GM19328 (cell line): ENCODE measurements around the gene MUC5B.
"Not testable (repeated sequence)": the region's sequence is repeated elsewhere in the genome, so short reads cannot be mapped to it uniquely, and the experiment has no call there.

Experiments
- ATAC-seq: cut with Tn5 transposase; IDR thresholded peaks from one replicate; pipeline ENCODE4 v1.9.1; 2021; ENCODE audit warnings: mild to moderate bottlenecking, moderate library complexity; ENCODE audit not compliant: unreplicated experiment

The MUC5B gene, protein sequence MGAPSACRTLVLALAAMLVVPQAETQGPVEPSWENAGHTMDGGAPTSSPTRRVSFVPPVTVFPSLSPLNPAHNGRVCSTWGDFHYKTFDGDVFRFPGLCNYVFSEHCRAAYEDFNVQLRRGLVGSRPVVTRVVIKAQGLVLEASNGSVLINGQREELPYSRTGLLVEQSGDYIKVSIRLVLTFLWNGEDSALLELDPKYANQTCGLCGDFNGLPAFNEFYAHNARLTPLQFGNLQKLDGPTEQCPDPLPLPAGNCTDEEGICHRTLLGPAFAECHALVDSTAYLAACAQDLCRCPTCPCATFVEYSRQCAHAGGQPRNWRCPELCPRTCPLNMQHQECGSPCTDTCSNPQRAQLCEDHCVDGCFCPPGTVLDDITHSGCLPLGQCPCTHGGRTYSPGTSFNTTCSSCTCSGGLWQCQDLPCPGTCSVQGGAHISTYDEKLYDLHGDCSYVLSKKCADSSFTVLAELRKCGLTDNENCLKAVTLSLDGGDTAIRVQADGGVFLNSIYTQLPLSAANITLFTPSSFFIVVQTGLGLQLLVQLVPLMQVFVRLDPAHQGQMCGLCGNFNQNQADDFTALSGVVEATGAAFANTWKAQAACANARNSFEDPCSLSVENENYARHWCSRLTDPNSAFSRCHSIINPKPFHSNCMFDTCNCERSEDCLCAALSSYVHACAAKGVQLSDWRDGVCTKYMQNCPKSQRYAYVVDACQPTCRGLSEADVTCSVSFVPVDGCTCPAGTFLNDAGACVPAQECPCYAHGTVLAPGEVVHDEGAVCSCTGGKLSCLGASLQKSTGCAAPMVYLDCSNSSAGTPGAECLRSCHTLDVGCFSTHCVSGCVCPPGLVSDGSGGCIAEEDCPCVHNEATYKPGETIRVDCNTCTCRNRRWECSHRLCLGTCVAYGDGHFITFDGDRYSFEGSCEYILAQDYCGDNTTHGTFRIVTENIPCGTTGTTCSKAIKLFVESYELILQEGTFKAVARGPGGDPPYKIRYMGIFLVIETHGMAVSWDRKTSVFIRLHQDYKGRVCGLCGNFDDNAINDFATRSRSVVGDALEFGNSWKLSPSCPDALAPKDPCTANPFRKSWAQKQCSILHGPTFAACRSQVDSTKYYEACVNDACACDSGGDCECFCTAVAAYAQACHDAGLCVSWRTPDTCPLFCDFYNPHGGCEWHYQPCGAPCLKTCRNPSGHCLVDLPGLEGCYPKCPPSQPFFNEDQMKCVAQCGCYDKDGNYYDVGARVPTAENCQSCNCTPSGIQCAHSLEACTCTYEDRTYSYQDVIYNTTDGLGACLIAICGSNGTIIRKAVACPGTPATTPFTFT (N-terminal part only)

DNA sequence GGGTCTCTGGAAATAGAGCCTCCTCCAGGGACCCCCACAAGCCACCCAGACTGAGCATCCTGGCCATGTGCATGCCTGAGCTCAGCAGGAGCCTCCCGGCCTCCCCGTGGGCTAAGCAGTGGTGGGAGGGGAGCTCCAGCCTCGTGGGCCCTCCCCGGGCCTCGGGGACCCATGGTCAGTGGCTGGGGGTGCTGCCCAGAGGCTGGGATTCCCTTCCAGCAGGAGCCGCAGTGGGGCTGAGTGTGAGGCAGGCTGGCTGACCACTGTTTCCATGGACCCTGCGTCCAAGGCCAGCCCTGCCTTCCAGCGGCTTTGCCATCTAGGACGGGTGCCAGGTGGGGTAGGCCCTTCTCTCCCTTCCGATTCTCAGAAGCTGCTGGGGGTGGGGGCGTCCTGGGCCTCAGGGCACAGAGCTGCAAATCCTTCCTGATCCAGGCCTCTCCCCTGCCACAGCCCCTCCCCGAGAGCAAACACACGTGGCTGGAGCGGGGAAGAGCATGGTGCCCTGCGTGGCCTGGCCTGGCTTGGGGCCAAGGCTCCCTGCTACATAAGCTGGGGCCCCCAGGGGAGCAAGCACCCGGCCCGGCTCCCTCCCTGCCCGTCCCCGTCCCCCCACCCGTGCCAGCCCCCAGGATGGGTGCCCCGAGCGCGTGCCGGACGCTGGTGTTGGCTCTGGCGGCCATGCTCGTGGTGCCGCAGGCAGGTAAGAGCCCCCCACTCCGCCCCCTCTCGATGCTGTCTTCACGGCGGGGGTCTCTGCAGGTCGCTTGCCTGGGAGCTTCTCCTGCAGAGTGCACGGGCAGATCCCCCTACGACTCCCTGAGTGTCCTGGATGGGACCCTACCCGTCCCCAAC is at the start of gene MUC5B:
TSS of gene MUC5B (plus strand) at position 576 of the 855 bp plus-strand sequence. CDS start at position 634, 58 bp downstream.
- no peak for ATAC-seq

- not testable (repeated sequence) for ATAC-seq
Observed at GRCh38 chr11:1173396-1173795, 49.5 kb upstream of the MUC5B start.

- ATAC-seq, result no peak
Observed at GRCh38 chr11:1174441-1175370, 48.2 kb upstream of the MUC5B start.

- ATAC-seq, result no peak
Observed at GRCh38 chr11:1175461-1176223, 47.2 kb upstream of the MUC5B start.

GRCh38 chr11:1176224-1177019 is 46.4 kb upstream of the MUC5B start:
- ATAC-seq, result no peak

DNA sequence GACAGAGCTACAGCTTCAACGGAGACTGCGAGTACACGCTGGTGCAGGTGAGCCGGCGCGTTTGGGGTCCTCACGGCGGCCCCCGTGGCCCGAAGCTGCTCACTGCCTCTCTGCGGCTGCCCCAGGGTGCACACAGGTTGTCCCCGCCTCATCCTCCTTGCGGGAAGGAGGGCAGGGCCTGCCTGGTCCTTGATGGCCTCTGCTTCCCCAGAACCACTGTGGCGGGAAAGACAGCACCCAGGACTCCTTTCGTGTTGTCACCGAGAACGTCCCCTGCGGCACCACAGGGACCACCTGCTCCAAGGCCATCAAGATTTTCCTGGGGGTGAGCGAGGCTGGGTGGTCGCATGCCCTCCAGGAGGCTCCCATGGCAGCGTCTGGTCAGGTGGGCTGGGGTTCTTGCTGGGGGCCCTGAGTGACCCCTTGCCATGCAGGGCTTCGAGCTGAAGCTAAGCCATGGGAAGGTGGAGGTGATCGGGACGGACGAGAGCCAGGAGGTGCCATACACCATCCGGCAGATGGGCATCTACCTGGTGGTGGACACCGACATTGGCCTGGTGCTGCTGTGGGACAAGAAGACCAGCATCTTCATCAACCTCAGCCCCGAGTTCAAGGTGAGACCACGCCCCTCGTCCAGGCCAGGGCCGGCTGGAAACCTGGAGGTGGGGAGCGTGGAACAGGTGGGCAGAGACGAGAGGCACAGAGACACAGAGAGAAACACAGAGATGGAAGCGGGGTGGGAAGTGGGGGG is 45.7 kb upstream of the MUC5B start:
- no peak for ATAC-seq

- no peak for ATAC-seq
Observed at GRCh38 chr11:1177771-1178090, 45.1 kb upstream of the MUC5B start.

DNA sequence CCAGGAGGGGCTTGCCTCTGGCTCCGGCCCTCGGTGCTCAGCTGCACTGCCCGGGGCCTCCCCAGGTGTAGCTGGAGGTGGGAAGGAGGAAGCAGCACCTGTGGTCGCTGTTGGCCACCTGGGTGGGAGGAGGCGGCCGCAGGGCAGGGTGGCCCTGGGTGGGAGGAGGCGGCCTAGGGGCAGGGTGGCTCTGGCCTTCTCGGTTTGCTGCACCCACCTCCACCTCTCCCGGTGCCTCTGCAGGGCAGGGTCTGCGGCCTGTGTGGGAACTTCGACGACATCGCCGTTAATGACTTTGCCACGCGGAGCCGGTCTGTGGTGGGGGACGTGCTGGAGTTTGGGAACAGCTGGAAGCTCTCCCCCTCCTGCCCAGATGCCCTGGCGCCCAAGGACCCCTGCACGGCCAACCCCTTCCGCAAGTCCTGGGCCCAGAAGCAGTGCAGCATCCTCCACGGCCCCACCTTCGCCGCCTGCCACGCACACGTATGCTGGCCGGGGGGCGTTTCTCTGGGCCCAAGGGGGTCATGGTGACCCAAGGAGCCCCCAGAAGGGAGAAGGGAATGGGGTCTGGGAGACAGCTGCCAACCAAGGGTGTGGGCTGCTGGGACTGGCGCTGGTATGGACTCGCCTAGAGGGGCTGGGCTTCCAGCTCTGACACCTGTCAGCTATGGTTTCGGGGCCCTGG is 44.5 kb upstream of the MUC5B start:
- no peak for ATAC-seq

GRCh38 chr11:1178906-1179305 is 44.0 kb upstream of the MUC5B start:
- ATAC-seq, result no peak

- no peak for ATAC-seq
Observed at GRCh38 chr11:1179641-1180040, 43.2 kb upstream of the MUC5B start.

- ATAC-seq, result no peak
Observed at GRCh38 chr11:1180171-1180570, 42.7 kb upstream of the MUC5B start.

- no peak for ATAC-seq
Observed at GRCh38 chr11:1180947-1181391, 41.9 kb upstream of the MUC5B start.

GRCh38 chr11:1181420-1181819 is 41.4 kb upstream of the MUC5B start:
- ATAC-seq, result no peak

GRCh38 chr11:1181853-1182535 is 40.9 kb upstream of the MUC5B start:
- ATAC-seq, result no peak

DNA sequence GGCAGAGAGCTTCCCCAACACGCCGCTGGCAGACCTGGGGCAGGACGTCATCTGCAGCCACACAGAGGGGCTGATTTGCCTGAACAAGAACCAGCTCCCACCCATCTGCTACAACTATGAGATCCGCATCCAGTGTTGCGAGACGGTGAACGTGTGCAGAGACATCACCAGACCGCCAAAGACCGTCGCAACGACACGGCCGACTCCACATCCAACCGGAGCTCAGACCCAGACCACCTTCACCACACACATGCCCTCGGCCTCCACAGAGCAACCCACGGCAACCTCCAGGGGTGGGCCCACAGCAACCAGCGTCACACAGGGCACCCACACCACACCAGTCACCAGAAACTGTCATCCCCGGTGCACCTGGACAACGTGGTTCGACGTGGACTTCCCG is 38.7 kb upstream of the MUC5B start:
- ATAC-seq, result not testable (repeated sequence)
